Endothelial cell (in vitro differentiated cells): ENCODE measurements around the gene TMOD1. TPM values are rescaled to one million over a fixed set of nuclear protein-coding genes. Genes with fewer than 3 reads are reported as not detected.
A peak's percentile ranks its signal among the peaks of the same experiment; 100 is the strongest.

Experiments used
- DNase-seq: peaks from one replicate; pipeline ENCODE4 v3.0.0; 2021; ENCODE audit warnings: low spot score
- H3K27ac Mint-ChIP-seq: one replicate; pipeline ENCODE4 v1.8.0; 2021; ENCODE audit warnings: mixed read lengths, inconsistent platforms; ENCODE audit not compliant: unreplicated experiment
- H3K27me3 Mint-ChIP-seq: one replicate; pipeline ENCODE4 v1.8.0; 2021; ENCODE audit warnings: mild to moderate bottlenecking, moderate library complexity, mixed read lengths, inconsistent platforms; ENCODE audit not compliant: unreplicated experiment
- H3K36me3 Mint-ChIP-seq: one replicate; pipeline ENCODE4 v1.8.0; 2021; ENCODE audit warnings: mild to moderate bottlenecking, low read depth, mixed read lengths, inconsistent platforms; ENCODE audit not compliant: unreplicated experiment
- H3K4me1 Mint-ChIP-seq: one replicate; pipeline ENCODE4 v1.8.0; 2021; ENCODE audit warnings: mild to moderate bottlenecking, mixed read lengths, inconsistent platforms; ENCODE audit not compliant: unreplicated experiment
- H3K4me3 Mint-ChIP-seq: one replicate; pipeline ENCODE4 v1.8.0; 2021; ENCODE audit warnings: mild to moderate bottlenecking, mixed read lengths, inconsistent platforms; ENCODE audit not compliant: unreplicated experiment
- H3K9me3 Mint-ChIP-seq: one replicate; pipeline ENCODE4 v1.8.0; 2021; ENCODE audit warnings: mixed read lengths, inconsistent platforms; ENCODE audit not compliant: unreplicated experiment
- total RNA-seq: library from RNA; stranded (reverse); fragmentation: NEBNext Ultra II Directional; extraction: Animal tissue kit (Norgen Biotek cat#: 25700); gene quantifications from one replicate; pipeline ENCODE4 v1.2.1, GENCODE V29; 2021; ENCODE audit not compliant: unreplicated experiment
- TF ChIP-seq, protein P1 (sequence below): fragments of 200-600 bp; sonication (generic); IDR thresholded peaks from one replicate; pipeline ENCODE4 v1.5.0; 2021; ENCODE audit warnings: antibody characterized with exemption; ENCODE audit not compliant: unreplicated experiment

TMOD1 gene
- total RNA-seq, 1 donor from 2014 or later = 0.41 TPM

DNA sequence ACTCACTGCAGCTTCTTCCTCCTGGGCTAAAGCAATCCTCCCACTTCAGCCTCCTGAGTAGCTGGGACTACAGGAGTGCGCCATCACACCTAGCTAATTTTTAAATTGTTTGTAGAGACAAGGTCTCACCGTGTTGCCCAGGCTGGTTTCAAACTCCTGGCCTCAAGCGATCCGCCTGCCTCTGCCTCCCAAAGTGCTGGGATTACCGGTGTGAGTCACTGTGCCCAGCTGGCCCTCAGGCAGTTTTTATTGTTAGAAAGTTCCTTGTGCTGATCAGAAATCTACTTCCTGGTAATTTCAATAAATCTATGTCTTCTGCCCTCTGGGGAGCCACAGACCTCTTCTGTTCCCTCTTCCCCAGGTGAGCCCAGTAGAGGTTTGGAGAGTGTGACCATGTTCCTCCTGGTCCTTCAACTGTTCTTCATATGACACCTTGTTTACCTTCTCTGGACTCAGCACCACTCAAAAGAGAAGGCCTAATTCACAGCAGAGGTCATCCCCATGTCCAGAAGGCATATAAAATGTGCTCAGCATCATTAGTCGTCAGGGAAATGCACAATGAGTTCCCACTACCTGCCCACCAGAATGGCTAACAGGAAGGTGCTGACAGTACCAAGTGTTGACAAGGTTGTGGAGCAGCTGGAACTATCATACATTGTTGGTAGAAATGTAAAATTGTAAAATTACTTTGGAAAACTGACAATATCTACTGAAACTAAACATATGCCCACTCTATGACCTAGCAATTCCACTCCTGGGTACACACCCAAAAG lies 10.4 kb downstream of the TMOD1 start:
- peaks cover 5% of the 10 kb centered on the region for H3K27me3 Mint-ChIP-seq
- H3K4me3 Mint-ChIP-seq = no peak overlapping the region
- DNase-seq = no peak
- no peaks in the 10 kb centered on the region for H3K36me3 Mint-ChIP-seq
- H3K4me1 Mint-ChIP-seq = no peaks in the 10 kb centered on the region
- TF ChIP-seq, protein P1, sequence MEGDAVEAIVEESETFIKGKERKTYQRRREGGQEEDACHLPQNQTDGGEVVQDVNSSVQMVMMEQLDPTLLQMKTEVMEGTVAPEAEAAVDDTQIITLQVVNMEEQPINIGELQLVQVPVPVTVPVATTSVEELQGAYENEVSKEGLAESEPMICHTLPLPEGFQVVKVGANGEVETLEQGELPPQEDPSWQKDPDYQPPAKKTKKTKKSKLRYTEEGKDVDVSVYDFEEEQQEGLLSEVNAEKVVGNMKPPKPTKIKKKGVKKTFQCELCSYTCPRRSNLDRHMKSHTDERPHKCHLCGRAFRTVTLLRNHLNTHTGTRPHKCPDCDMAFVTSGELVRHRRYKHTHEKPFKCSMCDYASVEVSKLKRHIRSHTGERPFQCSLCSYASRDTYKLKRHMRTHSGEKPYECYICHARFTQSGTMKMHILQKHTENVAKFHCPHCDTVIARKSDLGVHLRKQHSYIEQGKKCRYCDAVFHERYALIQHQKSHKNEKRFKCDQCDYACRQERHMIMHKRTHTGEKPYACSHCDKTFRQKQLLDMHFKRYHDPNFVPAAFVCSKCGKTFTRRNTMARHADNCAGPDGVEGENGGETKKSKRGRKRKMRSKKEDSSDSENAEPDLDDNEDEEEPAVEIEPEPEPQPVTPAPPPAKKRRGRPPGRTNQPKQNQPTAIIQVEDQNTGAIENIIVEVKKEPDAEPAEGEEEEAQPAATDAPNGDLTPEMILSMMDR = no peak
- no peaks in the 10 kb centered on the region for H3K9me3 Mint-ChIP-seq
- H3K27ac Mint-ChIP-seq = no peak overlapping the region

DNA sequence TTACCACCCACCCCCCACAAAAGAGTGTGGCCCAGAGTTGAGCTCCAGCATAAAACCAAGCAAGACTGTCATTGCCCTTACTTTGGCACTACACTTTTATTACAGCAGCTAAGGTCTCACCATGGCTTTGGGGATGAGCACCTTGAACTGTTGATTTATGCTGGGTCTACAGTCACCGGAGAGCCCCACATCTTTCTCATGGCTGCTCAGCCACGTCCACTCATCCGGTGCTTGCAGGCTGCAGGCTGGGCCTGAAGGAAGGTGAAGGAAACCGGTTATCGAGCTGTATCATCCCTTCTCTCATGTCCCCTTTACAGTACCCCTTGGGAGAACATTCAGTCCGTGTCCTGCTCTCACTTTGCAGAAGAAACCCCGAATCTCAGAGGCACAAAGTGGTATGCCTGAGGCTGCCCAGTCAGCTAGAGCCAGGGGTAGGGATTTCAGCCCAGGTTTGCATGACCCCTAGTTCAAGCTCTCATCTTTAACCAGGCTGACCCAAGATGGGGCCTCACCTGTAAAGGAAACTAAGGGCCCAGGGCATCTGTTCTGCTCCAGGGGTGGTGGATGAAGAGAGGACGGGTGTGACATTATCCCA lies 11.6 kb downstream of the TMOD1 start:
- TF ChIP-seq, protein P1 = no peak
- Mint-ChIP-seq H3K4me3 (no peak overlapping the region), H3K36me3 (no peaks in the 10 kb centered on the region), H3K27me3 (peaks cover 5% of the 10 kb centered on the region), H3K27ac (no peak overlapping the region), H3K4me1 (no peaks in the 10 kb centered on the region), H3K9me3 (no peaks in the 10 kb centered on the region)
- DNase-seq = no peak

DNA sequence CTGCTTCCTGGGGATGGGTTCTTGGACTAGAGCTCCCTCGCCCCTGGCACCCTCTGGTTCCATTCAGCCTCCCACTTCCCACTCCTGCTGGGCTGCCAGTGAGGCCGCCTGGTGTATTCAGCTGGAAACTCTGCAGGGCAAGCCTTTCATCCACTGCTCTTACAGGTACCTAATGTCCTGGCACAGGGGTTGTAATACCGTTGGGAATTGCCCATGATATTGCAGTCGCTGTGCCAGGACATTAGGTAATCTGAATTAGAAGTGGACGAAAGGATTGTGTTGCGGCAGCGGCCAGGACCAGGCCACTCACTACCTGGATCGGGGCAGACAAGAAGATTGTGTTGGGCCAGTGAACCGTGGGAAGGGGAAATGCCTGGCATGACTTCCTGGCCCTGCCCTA lies 13.1 kb downstream of the TMOD1 start:
- Mint-ChIP-seq H3K9me3 (no peaks in the 10 kb centered on the region), H3K36me3 (no peaks in the 10 kb centered on the region), H3K4me1 (no peaks in the 10 kb centered on the region), H3K27me3 (peaks cover 7% of the 10 kb centered on the region), H3K4me3 (no peak overlapping the region), H3K27ac (no peak overlapping the region)
- TF ChIP-seq, protein P1 = no peak
- DNase-seq = peak; percentile 15

DNA sequence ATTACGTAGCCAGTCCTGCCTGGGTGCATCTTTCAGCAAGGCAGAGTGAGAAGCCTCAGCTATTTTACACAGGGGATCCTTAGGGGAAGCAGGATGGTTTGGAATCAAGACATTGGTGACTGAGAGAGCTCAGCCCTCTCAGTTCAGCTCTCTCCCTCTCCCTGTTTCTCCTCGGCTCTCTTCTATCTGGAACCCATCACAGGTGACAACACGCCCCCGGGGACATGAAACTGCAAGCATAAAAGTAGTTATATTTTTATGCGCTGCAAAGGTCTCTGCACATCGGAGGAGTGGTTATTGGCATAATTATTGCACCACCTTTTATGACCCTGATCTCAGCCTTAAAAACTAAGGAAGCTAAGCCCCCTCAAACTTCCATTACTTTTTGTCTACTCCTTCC lies 14.2 kb downstream of the TMOD1 start:
- H3K27ac Mint-ChIP-seq = no peak overlapping the region
- no peaks in the 10 kb centered on the region for H3K36me3 Mint-ChIP-seq
- H3K4me1 Mint-ChIP-seq = no peaks in the 10 kb centered on the region
- no peak for DNase-seq
- TF ChIP-seq, protein P1 = no peak
- H3K4me3 Mint-ChIP-seq = no peak overlapping the region
- H3K27me3 Mint-ChIP-seq = peaks cover 9% of the 10 kb centered on the region
- H3K9me3 Mint-ChIP-seq = no peaks in the 10 kb centered on the region

DNA sequence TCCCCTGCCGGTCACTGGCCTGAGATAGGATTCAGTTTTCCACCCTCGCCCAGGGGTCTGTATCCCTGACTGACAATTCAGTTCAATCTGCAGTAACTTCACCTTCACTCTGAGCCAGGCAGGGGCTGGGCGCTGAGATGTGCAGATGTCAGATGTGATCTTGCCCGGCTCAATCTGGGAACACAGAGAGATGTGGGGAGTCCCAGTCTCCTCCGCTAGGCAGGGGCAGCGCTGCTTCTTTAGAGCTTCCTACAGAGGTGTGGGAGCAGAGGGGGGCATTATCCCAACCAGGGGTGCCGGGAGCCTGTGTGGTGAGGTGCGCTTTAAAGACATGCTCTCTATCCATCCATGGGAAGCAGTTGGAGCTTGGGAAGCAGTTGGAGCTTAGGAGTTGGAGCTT lies 14.6 kb downstream of the TMOD1 start:
- Mint-ChIP-seq H3K4me1 (no peaks in the 10 kb centered on the region), H3K4me3 (peak overlapping the region; percentile 43), H3K27ac (no peak overlapping the region), H3K36me3 (no peaks in the 10 kb centered on the region), H3K9me3 (no peaks in the 10 kb centered on the region), H3K27me3 (peaks cover 9% of the 10 kb centered on the region)
- TF ChIP-seq, protein P1 = no peak
- DNase-seq = no peak
